Prostate gland (tissue), 2 donors: Measurements from ENCODE around the gene DHPS.

Experiments used
- CTCF ChIP-seq, 4 experiments: fragments of 200-600 bp in 2 of 4; fragments of 450-650 bp in 2 of 4; sonication (generic) in 2 of 4; IDR thresholded peaks; 1 replicate in 3 of 4; 2 replicates in 1 of 4; pipeline ENCODE4 v1.5.1; 2016 to 2019; ENCODE audit warnings: antibody characterized with exemption in 4 of 4, mild to moderate bottlenecking in 2 of 4, moderate library complexity in 2 of 4
- POLR2A ChIP-seq: fragments of 450-650 bp; IDR thresholded peaks from one replicate; pipeline ENCODE4 v1.6.1; 2016; ENCODE audit warnings: antibody characterized with exemption, mild to moderate bottlenecking

- no peak for TF ChIP-seq CTCF (IDR thresholded peaks at IDR 0.05)
- no peak for TF ChIP-seq POLR2A
Measured at GRCh38 chr19:12649941-12650340, 31.7 kb downstream of the DHPS start.
